Uterus (tissue), 4 donors: ENCODE measurements around the gene DMD. TPM values are rescaled to one million over a fixed set of nuclear protein-coding genes. Genes with fewer than 3 reads are reported as not detected.

Experiments used
- DNase-seq, 2 donors: peaks; one replicate each; pipeline ENCODE4 v3.0.0-alpha.2; 2019 to 2020
- H3K27ac ChIP-seq, 2 donors: fragments of 200-600 bp; sonication (generic); 1 replicate in 1 of 2; 2 replicates in 1 of 2; pipeline ENCODE4 v1.5.1; 2016 to 2018
- H3K27me3 ChIP-seq, 2 donors: fragments of 200-600 bp; sonication (generic); one replicate each; pipeline ENCODE4 v1.5.1; 2018 to 2019; ENCODE audit warnings: control low read depth in 1 of 2
- H3K36me3 ChIP-seq, 2 donors: fragments of 200-600 bp; sonication (generic); one replicate each; pipeline ENCODE4 v1.5.1; 2019; ENCODE audit warnings: control low read depth in 1 of 2
- H3K4me1 ChIP-seq, 2 donors: fragments of 200-600 bp; sonication (generic); one replicate each; pipeline ENCODE4 v1.5.1; 2018 to 2019; ENCODE audit warnings: control low read depth in 1 of 2
- H3K4me3 ChIP-seq, 2 donors: fragments of 200-600 bp; sonication (generic); 1 replicate in 1 of 2; 2 replicates in 1 of 2; pipeline ENCODE4 v1.5.1; 2018 to 2019; ENCODE audit warnings: mild to moderate bottlenecking in 1 of 2
- H3K9me3 ChIP-seq, 2 donors: fragments of 200-600 bp; sonication (generic); one replicate each; pipeline ENCODE4 v1.5.1; 2019; ENCODE audit warnings: control low read depth in 1 of 2
- CTCF ChIP-seq, 4 experiments: fragments of 200-600 bp in 2 of 4; fragments of 450-650 bp in 2 of 4; sonication (generic) in 2 of 4; IDR thresholded peaks; one replicate each; pipeline ENCODE4 v1.5.1; 2016 to 2019; ENCODE audit warnings: antibody characterized with exemption in 4 of 4, mild to moderate bottlenecking in 2 of 4, moderate library complexity in 1 of 4
- POLR2A ChIP-seq, 2 donors: fragments of 450-650 bp; IDR thresholded peaks; one replicate each; pipeline ENCODE4 v1.6.1; 2016; ENCODE audit warnings: antibody characterized with exemption in 2 of 2, mild to moderate bottlenecking in 1 of 2, moderate library complexity in 1 of 2
- intact Hi-C: fragments of 100-400 bp; cut with DNase I; formaldehyde crosslinking; loops from one replicate; pipeline ENCODE4 v1.15.1; 2023; ENCODE audit warnings: low total_unique reads
- total RNA-seq, 4 donors: library from RNA; depleted of rRNA in 3 of 4; stranded (reverse); fragments of >200 nt in 3 of 4; gene quantifications; one replicate each; pipeline versions ENCODE4 v1.1.0 to v1.2.4, GENCODE V29; 2014 to 2023
- donor health status: DM: yes; HTN: yes; CAD: no.

The DMD gene
- total RNA-seq, 4 donors from 2014 or later = 73.8 to 147 (median 97.8) TPM

- Histone ChIP-seq H3K36me3 (no peaks in the 10 kb centered on the region), H3K4me3 (no peak overlapping the region), H3K4me1 (no peaks in the 10 kb centered on the region), H3K27me3 (peaks cover 0 to 5% of the 10 kb centered on the region in 2 donors), H3K27ac (no peak overlapping the region), H3K9me3 (no peaks in the 10 kb centered on the region)
- no peak for DNase-seq
- no peak for TF ChIP-seq POLR2A (IDR thresholded peaks at IDR 0.05)
- no peak for TF ChIP-seq CTCF (IDR thresholded peaks at IDR 0.05)
- intact Hi-C loops = no loop called here
Measured at GRCh38 chrX:31420711-31421151, 1790.6 kb downstream of the DMD start.

GRCh38 chrX:31420302-31420701, 1791.0 kb downstream of the DMD start:
- Histone ChIP-seq H3K4me3 (no peak overlapping the region), H3K36me3 (no peaks in the 10 kb centered on the region), H3K27ac (no peak overlapping the region), H3K9me3 (no peaks in the 10 kb centered on the region), H3K27me3 (peaks cover 0 to 5% of the 10 kb centered on the region in 2 donors), H3K4me1 (no peaks in the 10 kb centered on the region)
- DNase-seq = no peak
- TF ChIP-seq CTCF (IDR thresholded peaks at IDR 0.05) = no peak
- TF ChIP-seq POLR2A (IDR thresholded peaks at IDR 0.05) = no peak
- intact Hi-C loops = no loop called here

- Histone ChIP-seq H3K4me1 (no peaks in the 10 kb centered on the region), H3K9me3 (no peaks in the 10 kb centered on the region), H3K27ac (no peak overlapping the region), H3K4me3 (no peak overlapping the region), H3K27me3 (no peaks in the 10 kb centered on the region), H3K36me3 (no peaks in the 10 kb centered on the region)
- TF ChIP-seq POLR2A (IDR thresholded peaks at IDR 0.05) = no peak
- TF ChIP-seq CTCF (IDR thresholded peaks at IDR 0.05) = no peak
- intact Hi-C loops = no loop called here
- no peak for DNase-seq
Measured at GRCh38 chrX:31397119-31397518, 1814.2 kb downstream of the DMD start.

GRCh38 chrX:31392513-31392912, 1818.8 kb downstream of the DMD start:
- Histone ChIP-seq H3K36me3 (no peaks in the 10 kb centered on the region), H3K9me3 (no peaks in the 10 kb centered on the region), H3K4me3 (no peak overlapping the region), H3K27ac (no peak overlapping the region), H3K4me1 (no peaks in the 10 kb centered on the region), H3K27me3 (no peaks in the 10 kb centered on the region)
- DNase-seq = no peak
- TF ChIP-seq CTCF (IDR thresholded peaks at IDR 0.05) (no peak), POLR2A (IDR thresholded peaks at IDR 0.05) (no peak)
- intact Hi-C loops = no loop called here

- no peak for DNase-seq
- Histone ChIP-seq H3K9me3 (no peaks in the 10 kb centered on the region), H3K4me1 (no peaks in the 10 kb centered on the region), H3K27ac (no peak overlapping the region), H3K36me3 (no peaks in the 10 kb centered on the region), H3K4me3 (no peak overlapping the region), H3K27me3 (no peaks in the 10 kb centered on the region)
- TF ChIP-seq POLR2A (IDR thresholded peaks at IDR 0.05) (no peak), CTCF (IDR thresholded peaks at IDR 0.05) (no peak)
- intact Hi-C loops = no loop called here
Measured at GRCh38 chrX:31388946-31389345, 1822.4 kb downstream of the DMD start.
